Neural progenitor cell (in vitro differentiated cells): ENCODE data around the gene STK4.

Experiments
- EZH2phosphoT487 ChIP-seq: fragments of 200-600 bp; sonication (generic); IDR thresholded peaks from 2 replicates; pipeline ENCODE4 v1.6.1; 2017; ENCODE audit warnings: antibody characterized with exemption
- TF ChIP-seq, protein P1 (sequence below): fragments of 200-600 bp; sonication (generic); IDR thresholded peaks from 2 replicates; pipeline ENCODE4 v1.5.1; 2017; ENCODE audit warnings: antibody characterized with exemption, mild to moderate bottlenecking

DNA sequence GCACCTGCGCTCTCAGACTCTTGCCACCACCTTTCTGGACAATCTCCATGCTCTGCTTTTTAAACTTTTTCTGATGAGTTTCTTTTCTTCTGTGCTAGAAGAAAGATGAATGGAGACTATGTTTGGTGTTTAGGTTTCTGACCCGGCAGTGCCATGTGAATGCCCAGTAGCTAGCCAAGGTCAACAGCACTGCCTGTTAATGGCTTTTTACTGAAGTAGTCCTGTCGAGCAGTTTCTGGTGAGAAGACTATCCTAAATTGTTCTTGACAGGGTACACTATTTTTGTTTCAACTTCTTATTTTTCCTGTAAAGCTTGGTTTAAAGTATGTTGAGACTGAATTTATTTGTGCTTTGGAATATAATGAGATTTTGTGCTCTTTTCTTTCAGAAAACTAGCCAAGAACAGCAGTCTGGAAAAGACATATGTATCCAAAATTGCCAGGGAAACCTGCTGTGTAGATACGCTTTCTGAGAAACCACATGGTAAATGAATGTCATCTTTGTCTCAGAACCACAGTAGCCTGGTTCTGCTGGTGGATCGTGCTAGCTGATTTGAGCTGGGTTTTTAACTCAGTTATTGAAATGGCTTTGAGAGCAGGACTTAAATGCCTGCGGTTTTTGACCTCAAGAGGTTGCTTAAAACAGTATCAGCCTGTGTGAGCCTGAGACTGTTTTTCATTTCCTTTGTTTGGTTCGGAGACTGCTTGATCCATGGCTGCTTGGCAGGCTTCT is 86.6 kb downstream of the STK4 start:
- TF ChIP-seq, protein P1, sequence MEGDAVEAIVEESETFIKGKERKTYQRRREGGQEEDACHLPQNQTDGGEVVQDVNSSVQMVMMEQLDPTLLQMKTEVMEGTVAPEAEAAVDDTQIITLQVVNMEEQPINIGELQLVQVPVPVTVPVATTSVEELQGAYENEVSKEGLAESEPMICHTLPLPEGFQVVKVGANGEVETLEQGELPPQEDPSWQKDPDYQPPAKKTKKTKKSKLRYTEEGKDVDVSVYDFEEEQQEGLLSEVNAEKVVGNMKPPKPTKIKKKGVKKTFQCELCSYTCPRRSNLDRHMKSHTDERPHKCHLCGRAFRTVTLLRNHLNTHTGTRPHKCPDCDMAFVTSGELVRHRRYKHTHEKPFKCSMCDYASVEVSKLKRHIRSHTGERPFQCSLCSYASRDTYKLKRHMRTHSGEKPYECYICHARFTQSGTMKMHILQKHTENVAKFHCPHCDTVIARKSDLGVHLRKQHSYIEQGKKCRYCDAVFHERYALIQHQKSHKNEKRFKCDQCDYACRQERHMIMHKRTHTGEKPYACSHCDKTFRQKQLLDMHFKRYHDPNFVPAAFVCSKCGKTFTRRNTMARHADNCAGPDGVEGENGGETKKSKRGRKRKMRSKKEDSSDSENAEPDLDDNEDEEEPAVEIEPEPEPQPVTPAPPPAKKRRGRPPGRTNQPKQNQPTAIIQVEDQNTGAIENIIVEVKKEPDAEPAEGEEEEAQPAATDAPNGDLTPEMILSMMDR: no peak
- TF ChIP-seq EZH2phosphoT487: no peak
